Activated CD4-positive, alpha-beta memory T cell treated with anti-CD3 and anti-CD28 coated beads, Interleukin-2, amount 10 ng/mL, durations not matched to agents 7 days and 5 days (primary cell): Measurements from ENCODE around the gene ZNF221. TPM values are rescaled to one million over a fixed set of nuclear protein-coding genes. Genes with fewer than 3 reads are reported as not detected.

Source experiments
- CTCF ChIA-PET: fragments of 350-600 bp; sonication (Branson Sonifier 250); formaldehyde crosslinking; loops from one replicate; lab custom pipeline; 2021; ENCODE audit warnings: antibody characterized with exemption, inconsistent platforms; lab: Charles Lee
- POLR2A ChIA-PET: fragments of 350-600 bp; sonication (Branson Sonifier 250); formaldehyde crosslinking; loops from one replicate; lab custom pipeline; 2021; ENCODE audit warnings: antibody characterized with exemption; lab: Charles Lee
- DNase-seq: peaks from one replicate; pipeline ENCODE4 v3.0.0-alpha.2; 2020
- H3K27ac Mint-ChIP-seq: one replicate; pipeline ENCODE4 v1.8.0; 2021; ENCODE audit warnings: mild to moderate bottlenecking, mixed read lengths
- H3K27me3 Mint-ChIP-seq: one replicate; pipeline ENCODE4 v1.8.0; 2021; ENCODE audit warnings: mixed read lengths
- H3K36me3 Mint-ChIP-seq: one replicate; pipeline ENCODE4 v1.8.0; 2021; ENCODE audit warnings: low read depth, mixed read lengths
- H3K4me1 Mint-ChIP-seq: one replicate; pipeline ENCODE4 v1.8.0; 2021; ENCODE audit warnings: mixed read lengths
- H3K4me3 Mint-ChIP-seq: one replicate; pipeline ENCODE4 v1.8.0; 2021; ENCODE audit warnings: mild to moderate bottlenecking, mixed read lengths
- H3K9me3 Mint-ChIP-seq: one replicate; pipeline ENCODE4 v1.8.0; 2021; ENCODE audit warnings: mixed read lengths
- total RNA-seq, 2 experiments: library from RNA; stranded (reverse); gene quantifications; one replicate each; pipeline ENCODE4 v1.2.3, GENCODE V29; 2021

The ZNF221 gene
- total RNA-seq, result 1 to 10 TPM; 1.5 to 1.6 TPM

DNA sequence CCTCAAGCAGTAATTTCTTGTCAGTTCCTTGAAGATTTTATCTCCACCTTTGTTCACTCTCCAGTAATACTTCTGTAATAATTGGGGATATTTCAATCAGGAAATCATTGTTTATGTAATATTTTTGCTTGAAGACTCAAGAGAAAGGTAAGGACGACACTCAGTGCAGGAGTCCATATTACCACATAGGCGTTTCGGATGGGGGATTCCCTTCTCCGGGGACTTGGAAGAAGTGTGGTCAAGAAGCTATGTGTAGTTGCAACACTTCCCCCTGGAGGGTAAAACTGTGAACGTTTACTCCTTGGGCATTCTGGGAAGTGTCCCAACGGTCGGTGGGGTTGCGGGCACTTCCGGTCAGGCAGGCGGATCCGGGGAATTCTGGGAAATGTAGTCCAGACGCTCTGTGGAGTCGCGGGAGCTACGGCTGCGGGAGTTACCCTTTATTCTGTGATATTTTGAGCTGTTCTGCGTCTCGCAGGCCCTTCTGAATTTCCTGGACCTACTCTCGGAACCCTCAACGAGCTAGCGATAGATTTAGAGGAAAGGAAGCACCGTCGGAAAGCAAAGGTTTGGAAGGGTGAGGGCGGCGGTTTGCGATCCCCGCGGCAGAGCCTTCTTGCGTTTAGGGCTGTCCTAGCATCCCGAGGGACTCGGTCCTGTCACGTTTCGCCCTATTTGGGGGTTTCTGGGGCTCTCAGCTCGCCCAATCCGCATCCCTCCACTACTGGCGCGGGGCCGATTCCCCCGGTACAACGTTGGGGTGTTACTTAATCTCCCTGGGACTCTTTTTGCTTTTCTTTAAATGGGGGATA is at the start of gene ZNF221:
TSS of gene ZNF221 (plus strand) at position 395 of the 812 bp plus-strand sequence. CDS start 11,499 bp downstream, outside the sequence.
- CTCF ChIA-PET, result interaction anchor here (0.6 kb wide), 1 partner anchor 283 kb away, joined by 3 read pairs; no protein-coding TSS in a partner anchor
- peaks cover 18% of the 10 kb centered on the region for H3K27me3 Mint-ChIP-seq
- peaks cover 43% of the 10 kb centered on the region for H3K9me3 Mint-ChIP-seq
- peak within 1 kb of the TSS; percentile 64 for H3K27ac Mint-ChIP-seq
- DNase-seq, result peak; percentile 68
- H3K4me3 Mint-ChIP-seq, result peak within 1 kb of the TSS; percentile 93
- peaks cover 7% of the 10 kb centered on the region for H3K4me1 Mint-ChIP-seq
- POLR2A ChIA-PET, result no interaction called here
- H3K36me3 Mint-ChIP-seq, result peaks cover 16% of the 10 kb centered on the region

- H3K9me3 Mint-ChIP-seq, result peaks cover 59% of the 10 kb centered on the region
Observed at GRCh38 chr19:43901395-43902390, 49.3 kb upstream of the ZNF221 start.

DNA sequence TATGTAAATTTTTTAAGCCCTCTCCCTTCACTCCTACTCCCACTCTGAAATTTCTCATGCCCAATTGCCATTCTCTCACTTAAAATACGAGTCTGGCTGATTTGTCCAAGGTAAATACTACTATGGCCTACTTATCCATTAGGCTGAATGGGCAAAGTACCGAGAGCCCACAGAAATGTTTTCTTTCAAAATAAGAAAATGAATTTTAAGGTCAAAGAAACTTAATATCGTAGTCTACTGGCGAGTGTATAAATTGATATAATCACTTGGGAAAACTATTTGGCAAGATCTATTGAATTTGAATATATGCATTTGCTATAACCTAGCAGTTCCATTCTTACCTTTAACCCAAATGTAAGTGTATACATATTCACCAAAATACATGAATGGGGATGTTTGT is 48.6 kb upstream of the ZNF221 start:
- Mint-ChIP-seq H3K36me3 (peaks cover 40% of the 10 kb centered on the region), H3K9me3 (peaks cover 60% of the 10 kb centered on the region), H3K4me3 (peak overlapping the region; percentile 77), H3K4me1 (peaks cover 15% of the 10 kb centered on the region), H3K27me3 (no peaks in the 10 kb centered on the region), H3K27ac (no peak overlapping the region)
- POLR2A ChIA-PET, result no interaction called here
- no peak for DNase-seq
- CTCF ChIA-PET, result no interaction called here

More at GRCh38 chr19:43901395-43902390, 49.3 kb upstream of the ZNF221 start:
- POLR2A ChIA-PET, result no interaction called here
- Mint-ChIP-seq H3K4me3 (peak overlapping the region; percentile 77), H3K36me3 (peaks cover 40% of the 10 kb centered on the region), H3K27me3 (no peaks in the 10 kb centered on the region), H3K27ac (no peak overlapping the region), H3K4me1 (peaks cover 15% of the 10 kb centered on the region)
- CTCF ChIA-PET, result no interaction called here
- DNase-seq, result peak; percentile 62

- POLR2A ChIA-PET, result interaction anchor here (0.6 kb wide), 1 partner anchor 373 kb away, joined by 3 read pairs; no protein-coding TSS in a partner anchor
- DNase-seq, result no peak
Observed at GRCh38 chr19:43905897-43906296, 45.1 kb upstream of the ZNF221 start.

DNA sequence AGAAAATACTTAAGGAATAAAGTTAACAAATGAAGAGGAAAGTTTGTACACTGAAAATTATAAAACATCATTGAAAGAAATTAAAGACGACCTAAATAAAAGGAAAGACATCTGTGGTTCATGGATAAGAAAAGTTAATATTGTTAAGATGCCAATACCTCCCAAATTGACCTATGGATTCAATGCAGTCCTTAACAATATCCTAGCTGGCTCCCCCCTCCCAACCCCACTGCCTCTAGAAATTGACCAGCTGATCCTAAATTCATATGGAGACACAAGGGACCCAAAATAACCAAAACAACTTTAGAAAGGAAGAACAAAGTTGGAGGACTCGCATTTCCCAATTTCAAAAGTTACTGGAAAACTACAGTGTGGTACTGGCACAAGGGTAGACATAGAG is 44.3 kb upstream of the ZNF221 start:
- CTCF ChIA-PET, result no interaction called here
- no peak for DNase-seq
- Mint-ChIP-seq H3K27ac (no peak overlapping the region), H3K9me3 (peaks cover 61% of the 10 kb centered on the region), H3K27me3 (no peaks in the 10 kb centered on the region), H3K36me3 (peaks cover 24% of the 10 kb centered on the region), H3K4me1 (peaks cover 6% of the 10 kb centered on the region), H3K4me3 (no peak overlapping the region)
- POLR2A ChIA-PET, result no interaction called here

More at GRCh38 chr19:43905897-43906296, 45.1 kb upstream of the ZNF221 start:
- H3K4me3 Mint-ChIP-seq, result no peak overlapping the region
- H3K9me3 Mint-ChIP-seq, result peaks cover 61% of the 10 kb centered on the region
- H3K36me3 Mint-ChIP-seq, result peaks cover 27% of the 10 kb centered on the region
- no peaks in the 10 kb centered on the region for H3K27me3 Mint-ChIP-seq
- peaks cover 12% of the 10 kb centered on the region for H3K4me1 Mint-ChIP-seq
- CTCF ChIA-PET, result no interaction called here
- H3K27ac Mint-ChIP-seq, result no peak overlapping the region

DNA sequence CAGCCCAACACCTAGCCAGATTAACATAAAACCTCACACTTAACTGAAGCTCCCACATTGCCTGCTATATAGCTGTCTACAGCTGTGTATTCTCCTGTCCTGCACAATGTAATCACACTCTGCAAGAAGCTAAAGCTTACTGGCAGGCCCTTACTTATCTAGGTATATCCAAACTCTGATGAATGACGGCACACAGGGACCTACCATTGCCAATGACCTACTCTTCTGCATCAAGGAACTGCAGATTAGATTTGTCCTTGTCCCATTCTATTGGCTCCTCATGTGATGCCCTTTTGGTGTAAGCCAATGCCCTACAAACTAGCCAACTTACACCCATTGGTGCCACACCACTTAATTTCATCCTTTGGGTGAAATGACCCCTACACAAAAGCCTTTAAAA is 42.4 kb upstream of the ZNF221 start:
- H3K27ac Mint-ChIP-seq, result no peak overlapping the region
- H3K27me3 Mint-ChIP-seq, result no peaks in the 10 kb centered on the region
- ChIA-PET CTCF (no interaction called here), POLR2A (no interaction called here)
- no peaks in the 10 kb centered on the region for H3K4me1 Mint-ChIP-seq
- peaks cover 30% of the 10 kb centered on the region for H3K36me3 Mint-ChIP-seq
- no peak overlapping the region for H3K4me3 Mint-ChIP-seq
- DNase-seq, result no peak
- H3K9me3 Mint-ChIP-seq, result peaks cover 68% of the 10 kb centered on the region

DNA sequence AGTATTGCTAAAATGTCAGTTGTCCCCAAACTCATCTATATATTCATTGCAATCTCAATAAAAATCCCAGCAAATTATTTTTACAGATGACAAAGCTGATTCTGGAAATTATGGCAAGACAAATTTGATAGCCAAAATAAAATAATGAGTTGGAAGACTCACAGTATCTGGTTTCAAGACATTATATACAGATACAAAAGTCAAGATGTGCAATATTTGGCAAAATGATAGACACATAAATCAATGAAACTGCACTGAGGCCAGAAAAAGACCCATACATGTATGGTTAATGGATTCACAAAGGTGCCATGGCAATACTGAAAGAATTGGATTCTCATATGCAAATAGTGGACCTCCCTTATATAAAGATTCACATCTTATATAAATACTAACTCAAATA is 40.1 kb upstream of the ZNF221 start:
- H3K36me3 Mint-ChIP-seq, result peaks cover 43% of the 10 kb centered on the region
- ChIA-PET POLR2A (no interaction called here), CTCF (no interaction called here)
- H3K4me1 Mint-ChIP-seq, result no peaks in the 10 kb centered on the region
- no peak for DNase-seq
- H3K9me3 Mint-ChIP-seq, result peaks cover 74% of the 10 kb centered on the region
- H3K4me3 Mint-ChIP-seq, result no peak overlapping the region
- no peak overlapping the region for H3K27ac Mint-ChIP-seq
- no peaks in the 10 kb centered on the region for H3K27me3 Mint-ChIP-seq

- Mint-ChIP-seq H3K4me3 (no peak overlapping the region), H3K27me3 (no peaks in the 10 kb centered on the region), H3K4me1 (no peaks in the 10 kb centered on the region), H3K9me3 (peaks cover 67% of the 10 kb centered on the region), H3K27ac (no peak overlapping the region), H3K36me3 (peaks cover 67% of the 10 kb centered on the region)
- CTCF ChIA-PET, result no interaction called here
- DNase-seq, result no peak
- POLR2A ChIA-PET, result interaction anchor here (1.2 kb wide), 1 partner anchor 587 kb away, joined by 3 read pairs; the partner anchor contains the start of gene ZNF180
Observed at GRCh38 chr19:43913383-43913782, 37.6 kb upstream of the ZNF221 start.

DNA sequence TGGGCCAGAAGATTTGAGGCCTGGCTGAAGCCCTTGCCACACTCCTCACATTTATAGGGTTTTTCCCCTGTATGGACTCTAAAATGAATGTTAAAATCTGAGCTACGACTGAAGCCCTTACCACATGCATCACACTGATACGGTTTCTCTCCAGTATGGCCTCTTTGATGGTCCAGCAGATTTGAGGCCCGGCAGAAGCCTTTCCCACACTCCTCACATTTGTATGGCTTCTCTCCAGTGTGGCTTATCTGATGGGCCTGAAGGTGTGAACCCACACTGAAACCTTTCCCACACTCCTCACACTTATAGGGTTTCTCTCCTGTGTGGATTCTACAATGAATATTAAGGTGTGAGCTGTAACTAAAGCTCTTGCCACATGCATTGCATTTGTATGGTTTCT is 37.0 kb upstream of the ZNF221 start:
- peaks cover 74% of the 10 kb centered on the region for H3K36me3 Mint-ChIP-seq
- H3K4me1 Mint-ChIP-seq, result no peaks in the 10 kb centered on the region
- POLR2A ChIA-PET, result interaction anchor here (1.2 kb wide), 1 partner anchor 586 kb away, joined by 3 read pairs; the partner anchor contains the start of gene ZNF180
- H3K9me3 Mint-ChIP-seq, result peaks cover 65% of the 10 kb centered on the region
- no peak for DNase-seq
- H3K27ac Mint-ChIP-seq, result no peak overlapping the region
- no peak overlapping the region for H3K4me3 Mint-ChIP-seq
- H3K27me3 Mint-ChIP-seq, result no peaks in the 10 kb centered on the region
- CTCF ChIA-PET, result no interaction called here

GRCh38 chr19:43923875-43924274 is 27.2 kb upstream of the ZNF221 start:
- ChIA-PET CTCF (no interaction called here), POLR2A (interaction anchor here (1.8 kb wide), 1 partner anchor 11 kb away, joined by 6 read pairs; the partner anchor contains the start of gene ZNF45)
- Mint-ChIP-seq H3K4me3 (no peak overlapping the region), H3K36me3 (peaks cover 93% of the 10 kb centered on the region), H3K4me1 (no peaks in the 10 kb centered on the region), H3K27me3 (no peaks in the 10 kb centered on the region), H3K9me3 (peaks cover 22% of the 10 kb centered on the region), H3K27ac (no peak overlapping the region)
- DNase-seq, result no peak

DNA sequence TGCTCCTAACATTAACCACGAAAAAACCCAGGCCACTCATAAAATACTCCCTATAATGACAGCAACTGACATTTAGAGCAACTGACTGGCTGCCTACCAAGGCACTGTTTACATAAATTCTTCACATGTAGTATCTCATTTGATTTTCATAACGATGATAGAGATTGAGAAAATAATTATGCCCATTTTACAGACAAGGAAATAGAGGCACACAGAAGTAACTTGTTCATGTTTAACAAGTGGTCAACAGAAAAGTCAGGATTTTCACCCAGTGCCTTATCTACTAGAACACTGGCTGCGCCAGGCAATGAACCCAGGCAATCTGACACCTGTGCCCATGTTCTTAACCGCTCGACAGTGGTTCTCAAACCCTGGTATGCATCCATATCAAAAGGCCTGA is 22.2 kb upstream of the ZNF221 start:
- H3K36me3 Mint-ChIP-seq, result peaks cover 92% of the 10 kb centered on the region
- H3K9me3 Mint-ChIP-seq, result peaks cover 32% of the 10 kb centered on the region
- H3K4me3 Mint-ChIP-seq, result no peak overlapping the region
- ChIA-PET POLR2A (no interaction called here), CTCF (no interaction called here)
- H3K27ac Mint-ChIP-seq, result no peak overlapping the region
- H3K4me1 Mint-ChIP-seq, result peaks cover 9% of the 10 kb centered on the region
- no peak for DNase-seq
- H3K27me3 Mint-ChIP-seq, result no peaks in the 10 kb centered on the region

- H3K27ac Mint-ChIP-seq, result peak overlapping the region; percentile 85
- POLR2A ChIA-PET, result interaction anchor here (0.8 to 1.8 kb wide), 9 partner anchors 9 to 278 kb away, joined by 3 to 6 read pairs (median 4); partner anchors contain the start of genes ZNF155, ZNF224, ZNF226 and ZNF227
- CTCF ChIA-PET, result interaction anchor here (1.3 kb wide), 1 partner anchor 266 kb away, joined by 3 read pairs; no protein-coding TSS in a partner anchor
- no peak for DNase-seq
- peaks cover 29% of the 10 kb centered on the region for H3K9me3 Mint-ChIP-seq
- H3K4me3 Mint-ChIP-seq, result peak overlapping the region; percentile 96
- H3K36me3 Mint-ChIP-seq, result peaks cover 54% of the 10 kb centered on the region
- peaks cover 23% of the 10 kb centered on the region for H3K4me1 Mint-ChIP-seq
- no peaks in the 10 kb centered on the region for H3K27me3 Mint-ChIP-seq
Observed at GRCh38 chr19:43934055-43934984, 16.7 kb upstream of the ZNF221 start.
